T-helper 2 cell (primary cell): Measurements from ENCODE around the gene PACSIN2.

Experiments
- DNase-seq, 5 experiments: peaks; one replicate each; pipeline versions ENCODE4 v3.0.0 to v3.0.0-alpha.2; 2012 to 2022

The PACSIN2 gene

GRCh38 chr22:42855721-42856120, 159.2 kb downstream of the PACSIN2 start:
- no peak for DNase-seq

GRCh38 chr22:42855211-42855610, 159.7 kb downstream of the PACSIN2 start:
- DNase-seq, result peak in 1 of 5 experiments; percentile 33

- no peak for DNase-seq
These were observed 165.9 kb downstream of the PACSIN2 start for GRCh38 chr22:42848941-42849550.

- no peak for DNase-seq
These were observed 167.8 kb downstream of the PACSIN2 start for GRCh38 chr22:42847110-42847509.

- no peak for DNase-seq
These were observed 170.2 kb downstream of the PACSIN2 start for GRCh38 chr22:42844756-42845155.

GRCh38 chr22:42842658-42843370, 172.1 kb downstream of the PACSIN2 start:
- DNase-seq, result no peak

- DNase-seq, result no peak
These were observed 173.5 kb downstream of the PACSIN2 start for GRCh38 chr22:42841444-42841843.

- DNase-seq, result no peak
These were observed 177.4 kb downstream of the PACSIN2 start for GRCh38 chr22:42837556-42837955.

- DNase-seq, result no peak
These were observed 178.9 kb downstream of the PACSIN2 start for GRCh38 chr22:42836026-42836425.

- DNase-seq, result no peak
These were observed 180.6 kb downstream of the PACSIN2 start for GRCh38 chr22:42834177-42834949.

- no peak for DNase-seq
These were observed 181.8 kb downstream of the PACSIN2 start for GRCh38 chr22:42833104-42833503.

- DNase-seq, result no peak
These were observed 183.2 kb downstream of the PACSIN2 start for GRCh38 chr22:42831712-42832111.

GRCh38 chr22:42830161-42830560, 184.8 kb downstream of the PACSIN2 start:
- no peak for DNase-seq

GRCh38 chr22:42829302-42829701, 185.6 kb downstream of the PACSIN2 start:
- DNase-seq, result no peak

GRCh38 chr22:42825796-42826195, 189.2 kb downstream of the PACSIN2 start:
- DNase-seq, result peak in 1 of 5 experiments; percentile 50

- no peak for DNase-seq
These were observed 193.6 kb downstream of the PACSIN2 start for GRCh38 chr22:42821386-42821785.

- DNase-seq, result peak in 1 of 5 experiments; percentile 43
These were observed 194.7 kb downstream of the PACSIN2 start for GRCh38 chr22:42820045-42820763.
